Stimulated activated naive CD4-positive, alpha-beta T cell (primary cell): ENCODE measurements around the gene CPNE4.

ENCODE experiments used
- DNase-seq, 6 experiments: peaks; one replicate each; lab custom pipeline; 2025; lab: John Stamatoyannopoulos, UW

CPNE4 gene

GRCh38 chr3:131880948-131881347 lies 153.9 kb downstream of the CPNE4 start:
- no peak for DNase-seq

- no peak for DNase-seq
Measured at GRCh38 chr3:131868203-131868602, 166.6 kb downstream of the CPNE4 start.

- no peak for DNase-seq
Measured at GRCh38 chr3:131856171-131856570, 178.6 kb downstream of the CPNE4 start.

- no peak for DNase-seq
Measured at GRCh38 chr3:131850223-131850622, 184.6 kb downstream of the CPNE4 start.

- DNase-seq = no peak
Measured at GRCh38 chr3:131849616-131850015, 185.2 kb downstream of the CPNE4 start.

GRCh38 chr3:131847966-131848510 lies 186.8 kb downstream of the CPNE4 start:
- no peak for DNase-seq

GRCh38 chr3:131846296-131846924 lies 188.4 kb downstream of the CPNE4 start:
- DNase-seq = no peak

- DNase-seq = no peak
Measured at GRCh38 chr3:131843174-131843573, 191.6 kb downstream of the CPNE4 start.

- no peak for DNase-seq
Measured at GRCh38 chr3:131840156-131840797, 194.5 kb downstream of the CPNE4 start.

GRCh38 chr3:131835906-131836305 lies 198.9 kb downstream of the CPNE4 start:
- no peak for DNase-seq

GRCh38 chr3:131831608-131832007 lies 203.2 kb downstream of the CPNE4 start:
- no peak for DNase-seq

- no peak for DNase-seq
Measured at GRCh38 chr3:131821191-131821762, 213.5 kb downstream of the CPNE4 start.

GRCh38 chr3:131819381-131820055 lies 215.3 kb downstream of the CPNE4 start:
- DNase-seq = no peak

GRCh38 chr3:131812433-131812832 lies 222.4 kb downstream of the CPNE4 start:
- no peak for DNase-seq

GRCh38 chr3:131811481-131811880 lies 223.3 kb downstream of the CPNE4 start:
- no peak for DNase-seq

- DNase-seq = no peak
Measured at GRCh38 chr3:131807822-131808221, 227.0 kb downstream of the CPNE4 start.

- DNase-seq = no peak
Measured at GRCh38 chr3:131806736-131807135, 228.1 kb downstream of the CPNE4 start.

- DNase-seq = no peak
Measured at GRCh38 chr3:131804565-131805133, 230.2 kb downstream of the CPNE4 start.

GRCh38 chr3:131803113-131803512 lies 231.7 kb downstream of the CPNE4 start:
- DNase-seq = no peak

- DNase-seq = no peak
Measured at GRCh38 chr3:131802029-131802428, 232.8 kb downstream of the CPNE4 start.

GRCh38 chr3:131801566-131801965 lies 233.2 kb downstream of the CPNE4 start:
- no peak for DNase-seq

GRCh38 chr3:131797776-131798175 lies 237.0 kb downstream of the CPNE4 start:
- no peak for DNase-seq
